ENCODE results near the gene GARIN5A. TPM values are rescaled to one million over a fixed set of nuclear protein-coding genes. Genes with fewer than 3 reads are reported as not detected.

GARIN5A gene
- total RNA-seq, 1 donor, result not detected

GRCh38 chr19:50420127-50420526 lies 56.5 kb downstream of the GARIN5A start:
- DNase-seq (ENCODE audit: low read depth), result no peak
- TF ChIP-seq, protein P1, sequence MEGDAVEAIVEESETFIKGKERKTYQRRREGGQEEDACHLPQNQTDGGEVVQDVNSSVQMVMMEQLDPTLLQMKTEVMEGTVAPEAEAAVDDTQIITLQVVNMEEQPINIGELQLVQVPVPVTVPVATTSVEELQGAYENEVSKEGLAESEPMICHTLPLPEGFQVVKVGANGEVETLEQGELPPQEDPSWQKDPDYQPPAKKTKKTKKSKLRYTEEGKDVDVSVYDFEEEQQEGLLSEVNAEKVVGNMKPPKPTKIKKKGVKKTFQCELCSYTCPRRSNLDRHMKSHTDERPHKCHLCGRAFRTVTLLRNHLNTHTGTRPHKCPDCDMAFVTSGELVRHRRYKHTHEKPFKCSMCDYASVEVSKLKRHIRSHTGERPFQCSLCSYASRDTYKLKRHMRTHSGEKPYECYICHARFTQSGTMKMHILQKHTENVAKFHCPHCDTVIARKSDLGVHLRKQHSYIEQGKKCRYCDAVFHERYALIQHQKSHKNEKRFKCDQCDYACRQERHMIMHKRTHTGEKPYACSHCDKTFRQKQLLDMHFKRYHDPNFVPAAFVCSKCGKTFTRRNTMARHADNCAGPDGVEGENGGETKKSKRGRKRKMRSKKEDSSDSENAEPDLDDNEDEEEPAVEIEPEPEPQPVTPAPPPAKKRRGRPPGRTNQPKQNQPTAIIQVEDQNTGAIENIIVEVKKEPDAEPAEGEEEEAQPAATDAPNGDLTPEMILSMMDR (IDR thresholded peaks at IDR 0.05; ENCODE audit: insufficient read depth, low read depth, low read length), result no peak
- H3K4me3 ChIP-seq (ENCODE audit: low read depth, low read length), result no peak overlapping the region

DNA sequence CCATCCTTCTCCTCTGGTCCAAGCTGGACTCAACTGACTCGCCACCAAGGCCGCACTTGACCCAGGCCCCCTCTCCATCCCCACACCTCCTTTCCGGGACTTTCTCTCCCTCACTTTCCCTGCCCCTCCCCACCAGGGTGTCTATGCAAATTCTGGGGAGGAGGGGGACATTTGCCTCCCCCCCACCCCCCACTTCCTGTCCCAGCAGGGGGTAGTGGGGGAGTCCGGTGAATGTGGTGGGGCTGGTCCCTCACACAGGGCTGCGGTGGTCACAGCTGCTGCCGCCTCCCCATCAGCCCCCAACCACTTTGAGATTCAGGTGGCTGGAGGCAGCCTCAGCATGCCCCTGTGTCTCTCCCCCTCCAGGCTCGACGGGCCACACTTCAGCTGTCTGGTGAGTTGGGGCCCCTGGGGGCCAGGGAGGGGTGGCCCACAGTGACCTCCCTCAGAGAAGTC lies 57.0 kb downstream of the GARIN5A start:
- H3K4me3 ChIP-seq (ENCODE audit: low read depth, low read length), result no peak overlapping the region
- TF ChIP-seq, protein P1 (IDR thresholded peaks at IDR 0.05; ENCODE audit: insufficient read depth, low read depth, low read length), result no peak
- no peak for DNase-seq (ENCODE audit: low read depth)

- DNase-seq (ENCODE audit: low read depth), result no peak
- TF ChIP-seq, protein P1 (IDR thresholded peaks at IDR 0.05; ENCODE audit: insufficient read depth, low read depth, low read length), result no peak
- no peak overlapping the region for H3K4me3 ChIP-seq (ENCODE audit: low read depth, low read length)
Measured at GRCh38 chr19:50419022-50419579, 57.5 kb downstream of the GARIN5A start.

- TF ChIP-seq, protein P1 (IDR thresholded peaks at IDR 0.05; ENCODE audit: insufficient read depth, low read depth, low read length), result no peak
- H3K4me3 ChIP-seq (ENCODE audit: low read depth, low read length), result no peak within 1 kb of the TSS
- no peak for DNase-seq (ENCODE audit: low read depth)
Measured at GRCh38 chr19:50418176-50419021, 58.2 kb downstream of the GARIN5A start, which contains the start of gene SPIB. SPIB (plus strand) TSS chr19:50418938; CDS start chr19:50418963, 25 bp downstream.

DNA sequence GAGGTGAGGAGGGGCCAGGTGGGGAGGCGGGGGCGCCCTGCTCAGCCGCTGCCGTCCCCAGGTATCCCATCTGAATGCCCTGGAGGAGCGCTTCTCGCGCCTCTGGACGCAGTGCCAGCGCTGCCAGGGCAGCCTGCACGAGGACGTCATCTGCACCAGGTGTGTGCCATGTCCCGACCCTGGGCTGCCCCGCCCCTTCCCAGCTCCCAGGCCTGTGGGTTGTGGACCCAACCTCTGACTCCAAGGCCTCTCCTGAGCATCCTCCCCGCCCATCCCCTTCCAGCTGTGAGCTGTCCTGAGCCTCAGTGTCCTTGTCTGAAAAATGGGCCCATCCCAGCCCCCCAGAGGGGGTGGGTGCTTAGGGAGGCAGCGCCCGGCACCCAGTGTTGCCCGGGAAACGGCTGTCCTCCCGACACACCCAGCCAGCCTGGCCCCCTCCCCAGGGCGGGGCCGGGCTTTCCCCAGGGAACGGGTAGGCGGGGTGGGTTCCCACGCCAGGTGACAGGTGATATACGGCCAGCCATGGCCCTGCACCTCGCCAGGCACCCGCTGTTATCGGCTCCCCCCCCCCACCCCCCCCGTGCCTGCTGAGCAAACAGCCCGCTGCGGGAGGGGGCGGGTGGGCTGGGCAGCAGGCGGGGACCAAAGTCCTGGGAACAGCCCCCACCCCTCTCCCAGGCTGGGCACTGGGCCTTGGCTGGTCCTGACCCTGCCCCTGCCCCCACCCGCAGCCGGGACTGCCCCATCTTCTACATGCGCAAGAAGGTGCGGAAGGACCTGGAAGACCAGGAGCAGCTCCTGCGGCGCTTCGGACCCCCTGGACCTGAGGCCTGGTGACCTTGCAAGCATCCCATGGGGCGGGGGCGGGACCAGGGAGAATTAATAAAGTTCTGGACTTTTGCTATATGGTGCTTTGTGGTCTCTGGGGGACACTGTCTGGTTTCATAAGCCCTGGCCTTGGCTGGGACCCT lies 59.3 kb downstream of the GARIN5A start:
- H3K4me3 ChIP-seq (ENCODE audit: low read depth, low read length), result no peak overlapping the region
- TF ChIP-seq, protein P1 (IDR thresholded peaks at IDR 0.05; ENCODE audit: insufficient read depth, low read depth, low read length), result no peak
- DNase-seq (ENCODE audit: low read depth), result no peak

Other genes starting within 250 kb of the GARIN5A start
- gene KCNC3, start 147.5 kb downstream of the GARIN5A start, total RNA-seq, result not detected in 2 replicates
- gene NAPSA, start 111.2 kb downstream of the GARIN5A start, total RNA-seq, result under 0.01 and 0.32 TPM in 2 replicates
- gene NR1H2, start 100.4 kb downstream of the GARIN5A start, total RNA-seq, result 71.2 and 76.3 TPM in 2 replicates
- 22.9 and 25.0 TPM in 2 replicates for gene POLD1, start 92.5 kb downstream of the GARIN5A start, total RNA-seq
- not detected in 2 replicates for gene SPIB, start 57.9 kb downstream of the GARIN5A start, total RNA-seq
- gene MYBPC2, start 44.0 kb downstream of the GARIN5A start, total RNA-seq, result under 0.01 TPM in 1 of 2 replicates, not detected in the other
- gene EMC10, start 341 bp downstream of the GARIN5A start, total RNA-seq, result 38.7 and 40.6 TPM in 2 replicates
- gene JOSD2, start 34.3 kb upstream of the GARIN5A start, total RNA-seq, result 22.9 and 30.0 TPM in 2 replicates
- not detected in 2 replicates for gene ASPDH, start 37.1 kb upstream of the GARIN5A start, total RNA-seq
- under 0.01 TPM in 1 of 2 replicates, not detected in the other for gene LRRC4B, start 91.6 kb upstream of the GARIN5A start, total RNA-seq
- gene SYT3, start 163.0 kb upstream of the GARIN5A start, total RNA-seq, result under 0.01 TPM in 1 of 2 replicates, not detected in the other
- 0.97 TPM in 1 of 2 replicates, not detected in the other for gene C19orf81, start 172.6 kb upstream of the GARIN5A start, total RNA-seq
- 7.4 and 7.8 TPM in 2 replicates for gene SHANK1, start 243.0 kb upstream of the GARIN5A start, total RNA-seq
- 18.6 and 25.4 TPM in 2 replicates for gene CLEC11A, start 246.5 kb upstream of the GARIN5A start, total RNA-seq